GM12864 (cell line): ENCODE measurements around the gene ABHD14A.

Experiments
- DNase-seq: peaks from one replicate; pipeline ENCODE4 v3.0.0-alpha.2; 2011; ENCODE audit warnings: low read depth
- H3K4me3 ChIP-seq: 2 replicates; pipeline ENCODE4 v1.5.1; 2011; ENCODE audit warnings: mild to moderate bottlenecking, low read depth, low read length, control low read depth
- CTCF ChIP-seq: IDR thresholded peaks from 2 replicates; pipeline ENCODE4 v1.5.1; 2011; ENCODE audit warnings: low read depth, mild to moderate bottlenecking, moderate library complexity, low read length, control low read depth, inconsistent platforms; ENCODE audit errors: missing control alignments

The ABHD14A gene

GRCh38 chr3:52023101-52023770 lies 48.4 kb downstream of the ABHD14A start:
- DNase-seq, result no peak
- TF ChIP-seq CTCF, result no peak
- H3K4me3 ChIP-seq, result no peak overlapping the region

GRCh38 chr3:52023860-52024764 lies 49.2 kb downstream of the ABHD14A start:
- no peak for TF ChIP-seq CTCF
- H3K4me3 ChIP-seq, result no peak overlapping the region
- no peak for DNase-seq

- DNase-seq, result no peak
- H3K4me3 ChIP-seq, result no peak overlapping the region
- no peak for TF ChIP-seq CTCF
Observed at GRCh38 chr3:52024765-52025452, 50.0 kb downstream of the ABHD14A start.

GRCh38 chr3:52025453-52025852 lies 50.6 kb downstream of the ABHD14A start:
- H3K4me3 ChIP-seq, result no peak overlapping the region
- no peak for TF ChIP-seq CTCF
- DNase-seq, result no peak

- no peak for TF ChIP-seq CTCF
- no peak overlapping the region for H3K4me3 ChIP-seq
- no peak for DNase-seq
Observed at GRCh38 chr3:52026041-52026440, 51.2 kb downstream of the ABHD14A start.

GRCh38 chr3:52028572-52028971 lies 53.7 kb downstream of the ABHD14A start:
- DNase-seq, result no peak
- H3K4me3 ChIP-seq, result no peak overlapping the region
- TF ChIP-seq CTCF, result no peak
